ENCODE measurements around the gene CXCL5.
"Not testable (repeated sequence)": the region's sequence is repeated elsewhere in the genome, so short reads cannot be mapped to it uniquely, and the experiment has no call there.

The CXCL5 gene

DNA sequence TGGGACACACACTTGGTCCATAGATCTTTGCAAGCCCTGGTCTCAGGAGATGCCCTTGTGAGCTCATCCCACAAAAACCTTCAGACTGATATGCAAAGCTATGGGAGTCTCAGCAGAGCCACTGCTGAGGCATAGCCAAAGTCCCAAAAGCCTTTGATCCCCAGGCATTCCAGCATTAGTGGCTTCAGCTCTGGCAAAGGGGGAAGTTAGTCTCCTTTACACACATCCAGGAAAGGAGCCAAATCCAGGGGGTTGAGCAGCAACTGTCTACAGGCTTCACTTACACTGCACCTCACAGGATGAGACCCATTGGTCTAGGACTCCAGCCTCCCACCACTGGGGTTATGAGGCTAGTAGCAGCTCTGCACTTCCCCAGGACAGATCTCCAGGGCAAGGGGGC lies 30.6 kb downstream of the CXCL5 start:
- DNase-seq: no peak

DNA sequence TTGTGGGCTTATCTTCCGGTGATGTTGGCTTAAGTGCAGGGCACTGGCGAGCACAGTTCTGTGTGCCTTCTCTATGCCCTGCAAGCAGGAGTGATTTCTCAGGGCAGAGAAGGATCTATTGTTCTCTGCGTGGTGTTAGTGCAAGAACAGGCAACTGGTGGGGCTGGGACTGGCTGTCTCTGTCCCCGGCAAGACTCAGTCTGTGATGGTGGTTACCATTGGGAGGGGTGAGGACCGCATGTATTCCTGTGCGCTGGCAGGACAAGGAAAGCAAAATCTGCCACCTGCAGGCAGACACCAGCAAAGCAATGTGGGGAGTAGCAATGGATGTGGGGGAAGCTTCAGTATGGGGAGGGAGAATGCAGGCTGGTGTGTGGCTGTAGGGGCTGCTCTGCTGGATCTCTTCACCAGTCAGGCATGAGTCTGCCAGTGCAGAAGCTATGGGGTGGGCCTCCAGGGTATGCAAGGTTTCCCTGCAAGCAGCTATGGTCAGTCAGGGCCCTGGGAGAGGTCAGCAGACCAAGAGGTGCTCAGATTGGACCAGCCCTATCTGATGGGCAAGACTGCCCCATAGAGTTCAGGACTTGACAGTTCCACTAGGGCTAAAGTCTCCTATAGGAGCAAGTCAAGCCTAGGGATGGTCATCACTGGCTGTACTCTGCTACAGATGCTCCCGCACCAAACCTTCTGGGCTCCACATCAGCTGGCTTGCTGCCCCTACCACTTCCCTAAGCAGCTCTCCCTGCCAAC lies 33.4 kb downstream of the CXCL5 start:
- DNase-seq: no peak

DNA sequence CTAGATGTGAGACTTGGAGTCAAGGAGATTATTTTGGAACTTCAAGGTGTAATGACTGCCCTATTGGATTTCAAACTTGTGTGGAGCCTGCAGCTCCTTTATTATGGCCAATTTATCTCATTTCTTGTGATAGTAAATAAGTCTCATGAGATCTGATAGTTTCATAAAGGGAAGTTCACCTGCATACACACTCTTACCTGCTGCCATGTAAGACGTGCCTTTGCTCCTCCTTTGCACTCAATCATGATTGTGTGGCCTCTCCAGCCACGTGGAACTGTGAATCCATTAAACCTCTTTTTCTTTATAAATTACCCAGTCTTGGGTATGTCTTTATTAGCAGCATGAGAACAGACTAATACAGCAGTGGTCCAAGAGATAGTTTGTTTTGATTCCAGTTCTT lies 35.8 kb downstream of the CXCL5 start:
- no peak for DNase-seq

DNA sequence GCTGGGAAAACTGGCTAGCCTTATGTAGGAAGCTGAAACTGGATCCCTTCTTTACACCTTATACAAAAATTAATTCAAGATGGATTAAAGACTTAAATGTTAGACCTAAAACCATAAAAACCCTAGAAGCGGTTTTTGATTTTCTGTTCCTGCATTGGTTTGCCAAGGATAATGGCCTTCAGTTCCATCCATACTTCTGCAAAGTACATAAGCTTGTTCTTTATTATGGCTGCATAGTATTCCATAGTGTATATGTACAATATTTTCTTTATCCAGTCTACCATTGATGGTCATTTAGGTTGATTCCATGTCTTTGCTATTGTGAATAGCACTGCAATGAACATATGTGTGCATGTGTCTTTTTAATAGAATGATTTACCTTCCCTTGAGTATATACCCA lies 39.4 kb downstream of the CXCL5 start:
- not testable (repeated sequence) for DNase-seq

DNA sequence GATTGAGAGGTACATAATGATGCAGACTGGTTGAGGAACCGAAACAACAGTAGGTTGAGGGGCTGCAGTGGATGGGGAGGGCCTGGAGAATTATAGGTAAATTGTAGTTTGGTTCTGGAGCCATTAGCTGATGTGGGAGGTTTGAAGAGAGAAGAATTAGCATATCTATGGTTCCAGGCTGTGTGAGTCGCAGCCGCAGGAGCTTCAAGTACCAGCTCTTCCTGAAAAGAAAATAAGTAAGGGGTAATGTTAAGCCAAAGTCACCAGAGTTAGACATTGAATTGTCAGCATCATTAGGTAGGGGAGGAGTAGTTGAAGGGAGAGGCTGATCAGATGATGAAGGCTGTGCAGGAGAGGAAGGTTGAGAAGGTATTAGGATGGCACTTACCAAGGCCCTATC lies 46.1 kb downstream of the CXCL5 start:
- no peak for DNase-seq

DNA sequence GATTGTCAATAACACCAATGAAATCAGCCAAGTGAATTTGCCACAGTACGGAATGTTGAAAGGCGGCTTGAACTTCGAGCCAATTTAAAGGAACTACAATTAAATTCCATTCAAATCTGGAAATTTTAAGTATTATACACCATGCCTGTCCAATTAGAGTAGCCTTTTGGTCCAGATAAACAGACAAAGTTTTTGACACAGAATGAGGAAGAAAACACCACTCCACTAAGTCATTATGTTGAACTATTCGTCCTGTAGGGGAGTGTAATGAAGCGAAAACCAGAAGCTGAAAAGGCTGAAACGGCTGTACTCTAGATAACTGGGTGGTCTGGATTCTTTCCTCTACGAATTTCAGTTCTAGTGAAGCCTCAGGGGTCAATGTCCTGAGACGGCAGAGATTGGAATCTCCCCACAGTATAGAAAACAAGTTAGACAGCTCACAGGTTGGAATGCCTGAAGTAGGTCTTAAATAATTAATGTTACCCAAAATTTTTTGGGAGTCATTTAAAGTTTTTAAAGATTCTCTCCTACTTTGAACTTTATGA lies 48.0 kb downstream of the CXCL5 start:
- not testable (repeated sequence) for DNase-seq

DNA sequence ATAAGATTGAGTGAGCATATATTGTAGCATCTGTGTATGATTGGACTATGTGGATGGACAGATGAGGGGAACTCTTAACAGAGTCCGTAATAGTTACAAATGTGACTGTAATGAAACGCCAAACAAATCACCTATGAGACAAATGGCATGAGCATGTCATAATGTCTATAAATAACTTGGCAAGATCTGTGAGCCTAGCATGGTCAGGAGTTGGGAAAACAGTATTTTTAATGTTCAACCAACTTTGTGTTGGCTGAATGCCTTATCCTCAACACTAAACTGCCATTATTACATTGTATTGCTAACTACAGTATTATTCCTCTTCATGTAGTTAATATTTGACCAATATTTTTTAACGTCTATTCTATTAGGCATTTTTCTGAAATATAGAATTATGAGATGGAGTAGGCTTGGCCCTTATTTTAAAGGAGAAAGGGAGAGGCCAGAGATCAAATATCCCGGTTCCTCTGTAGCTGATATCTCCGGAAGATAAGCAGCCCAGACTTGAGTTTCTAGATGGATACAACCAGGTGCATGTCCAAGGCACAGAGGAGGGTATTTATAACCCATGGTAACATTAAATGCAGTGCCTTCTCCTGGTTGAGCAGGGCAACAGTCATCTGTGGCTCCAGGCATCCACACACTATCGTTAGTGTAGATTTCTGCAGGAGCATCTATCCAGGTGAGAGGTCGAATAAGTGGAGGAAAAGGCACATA lies 49.3 kb downstream of the CXCL5 start:
- DNase-seq: no peak

DNA sequence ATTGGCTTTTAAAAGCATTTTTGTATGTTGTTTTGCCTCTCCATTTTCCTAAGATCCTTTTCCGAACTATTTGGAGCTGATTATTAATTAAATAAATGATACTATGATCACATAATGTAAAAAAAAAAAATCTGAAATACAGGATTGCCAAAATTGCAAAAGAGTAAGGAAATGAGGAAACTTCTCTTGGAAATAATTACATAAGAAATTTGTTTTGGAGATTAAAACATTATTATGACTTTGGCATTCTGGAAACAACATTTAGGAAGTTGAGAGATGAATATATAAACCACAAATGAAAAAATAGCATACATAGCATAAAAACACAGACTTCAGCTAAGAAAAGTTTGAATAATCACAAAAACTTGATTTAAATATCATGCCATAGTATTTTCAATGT lies 50.2 kb downstream of the CXCL5 start:
- no peak for DNase-seq

DNA sequence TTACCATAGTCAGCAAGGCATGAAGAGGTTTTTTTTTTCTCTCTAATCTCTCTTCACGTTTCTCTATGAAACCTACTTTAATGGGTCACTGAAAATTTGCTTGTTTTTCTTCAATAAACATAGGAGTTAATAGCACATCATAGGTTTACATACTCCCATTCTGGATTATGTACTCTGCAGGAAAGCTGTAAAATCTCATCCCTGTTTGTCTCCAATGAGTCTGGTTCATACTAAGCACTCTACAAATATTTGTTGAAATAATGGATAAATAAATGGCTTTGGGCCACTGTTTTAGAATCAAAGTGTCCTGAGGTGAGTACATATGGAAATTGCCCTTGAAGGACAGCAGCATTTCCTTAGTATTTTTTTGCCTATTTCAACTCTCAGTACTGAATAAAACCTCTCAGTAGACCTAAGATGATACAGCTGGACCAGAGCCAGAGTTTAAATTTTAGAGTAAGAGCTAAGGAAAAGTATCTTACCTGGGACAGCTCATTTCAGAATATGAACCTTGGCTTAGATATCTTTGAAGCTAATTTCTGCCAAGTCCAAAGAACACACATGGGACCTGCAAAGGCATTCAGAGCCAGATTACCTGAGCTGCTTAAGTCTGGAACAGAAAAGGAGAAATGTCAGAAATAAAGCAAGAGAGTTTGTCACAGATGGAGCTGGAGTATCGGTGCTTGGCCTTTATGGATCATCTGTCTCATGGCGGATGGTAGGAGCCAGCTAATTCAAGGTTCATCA lies 51.1 kb downstream of the CXCL5 start:
- no peak for DNase-seq

DNA sequence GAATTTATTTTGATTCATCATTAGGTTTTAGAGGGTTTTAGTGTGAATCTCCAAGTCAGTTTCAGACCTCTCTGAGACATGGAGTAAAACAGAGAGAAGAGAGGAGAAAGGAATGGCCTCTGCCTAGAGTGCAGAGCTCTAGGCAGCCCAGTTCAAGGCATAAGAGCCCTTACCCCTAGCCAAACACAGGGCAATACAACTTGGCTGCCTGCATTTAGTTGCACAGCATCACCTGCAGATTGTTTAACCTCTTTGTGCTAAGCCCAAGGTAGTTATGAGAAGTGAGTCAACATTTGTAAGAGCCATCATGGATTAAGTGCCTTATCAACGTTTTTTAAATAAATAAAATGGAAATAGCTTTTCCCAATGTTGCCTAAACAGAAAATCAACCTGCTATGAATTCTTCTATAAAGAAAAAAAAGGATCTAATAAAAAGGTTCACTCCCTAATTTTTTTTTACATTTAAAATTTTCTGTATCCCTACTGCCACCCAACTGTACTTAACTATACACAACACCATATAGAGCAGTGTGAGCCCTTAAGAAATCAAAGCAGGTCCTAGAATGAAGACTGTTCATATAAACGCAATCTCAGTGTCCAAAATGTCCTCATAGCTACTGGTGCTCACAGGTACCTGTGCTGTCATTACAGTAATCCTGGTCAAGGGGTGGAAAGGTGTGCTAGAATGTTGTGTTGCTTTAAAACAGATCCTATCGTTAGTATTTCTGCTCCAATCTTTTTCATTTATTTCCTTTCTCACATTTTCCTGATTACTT lies 52.6 kb downstream of the CXCL5 start:
- DNase-seq: no peak

Measured in NCI-H1436 (cell line).